Neural progenitor cell (in vitro differentiated cells): ENCODE measurements around the gene LSM3. TPM values are rescaled to one million over a fixed set of nuclear protein-coding genes. Genes with fewer than 3 reads are reported as not detected.
"Not testable (repeated sequence)": the region's sequence is repeated elsewhere in the genome, so short reads cannot be mapped to it uniquely, and the experiment has no call there.

Experiments
- DNase-seq: peaks from one replicate; pipeline ENCODE4 v3.0.0-alpha.2; 2016; ENCODE audit warnings: low spot score
- H2AFZ ChIP-seq: fragments of 200-600 bp; sonication (generic); replicated peaks from 2 replicates; pipeline ENCODE4 v1.6.1; 2016; ENCODE audit warnings: antibody characterized with exemption
- H3F3A ChIP-seq: fragments of 200-600 bp; sonication (generic); 2 replicates; pipeline ENCODE4 v1.6.1; 2016; ENCODE audit warnings: antibody characterized with exemption, low read depth
- H3K27ac ChIP-seq: fragments of 200-600 bp; sonication (generic); 2 replicates; pipeline ENCODE4 v1.5.1; 2016; ENCODE audit warnings: mild to moderate bottlenecking
- H3K27me3 ChIP-seq: fragments of 200-600 bp; sonication (generic); 2 replicates; pipeline ENCODE4 v1.6.1; 2016; ENCODE audit warnings: mild to moderate bottlenecking, moderate library complexity
- H3K36me3 ChIP-seq: fragments of 200-600 bp; sonication (generic); 2 replicates; pipeline ENCODE4 v1.5.1; 2016
- H3K4me1 ChIP-seq: fragments of 200-600 bp; sonication (generic); 2 replicates; pipeline ENCODE4 v1.6.1; 2016; ENCODE audit warnings: mixed run types
- H3K4me2 ChIP-seq: fragments of 200-600 bp; sonication (generic); 2 replicates; pipeline ENCODE4 v1.6.1; 2016
- H3K4me3 ChIP-seq: fragments of 200-600 bp; sonication (generic); 2 replicates; pipeline ENCODE4 v1.5.1; 2016
- H3K79me2 ChIP-seq: fragments of 200-600 bp; sonication (generic); 2 replicates; pipeline ENCODE4 v1.6.1; 2016; ENCODE audit warnings: low read depth
- H3K9ac ChIP-seq: fragments of 200-600 bp; sonication (generic); 2 replicates; pipeline ENCODE4 v1.6.1; 2016
- H3K9me3 ChIP-seq: fragments of 200-600 bp; sonication (generic); 2 replicates; pipeline ENCODE4 v1.5.1; 2016; ENCODE audit warnings: low read depth
- H4K20me1 ChIP-seq: fragments of 200-600 bp; sonication (generic); 2 replicates; pipeline ENCODE4 v1.6.1; 2016; ENCODE audit warnings: low read depth
- H3K27ac Mint-ChIP-seq: 3 replicates; pipeline ENCODE4 v1.8.0; 2021; ENCODE audit warnings: mixed read lengths
- H3K27me3 Mint-ChIP-seq: 2 replicates; pipeline ENCODE4 v1.8.0; 2022; ENCODE audit warnings: low read depth, mild to moderate bottlenecking, inconsistent platforms, moderate library complexity, mixed read lengths; ENCODE audit not compliant: insufficient read depth
- H3K36me3 Mint-ChIP-seq: 3 replicates; pipeline ENCODE4 v1.8.0; 2021; ENCODE audit warnings: mixed read lengths
- H3K4me1 Mint-ChIP-seq: 3 replicates; pipeline ENCODE4 v1.8.0; 2021; ENCODE audit warnings: mixed read lengths
- H3K4me3 Mint-ChIP-seq: 3 replicates; pipeline ENCODE4 v1.8.0; 2021; ENCODE audit warnings: mild to moderate bottlenecking, moderate library complexity, mixed read lengths
- H3K9me3 Mint-ChIP-seq: 3 replicates; pipeline ENCODE4 v1.8.0; 2020; ENCODE audit warnings: mixed read lengths
- EZH2 ChIP-seq: fragments of 200-600 bp; sonication (generic); IDR thresholded peaks from 2 replicates; pipeline ENCODE4 v1.6.1; 2017; ENCODE audit warnings: antibody characterized with exemption, mild to moderate bottlenecking, moderate library complexity
- EZH2phosphoT487 ChIP-seq: fragments of 200-600 bp; sonication (generic); IDR thresholded peaks from 2 replicates; pipeline ENCODE4 v1.6.1; 2017; ENCODE audit warnings: antibody characterized with exemption
- total RNA-seq: library from RNA; depleted of rRNA; stranded (reverse); fragments of >200 nt; gene quantifications from 2 replicates; pipeline ENCODE4 v1.2.3, GENCODE V29; 2015; ENCODE audit warnings: low replicate concordance
- TF ChIP-seq, protein P1 (sequence below): fragments of 200-600 bp; sonication (generic); IDR thresholded peaks from 2 replicates; pipeline ENCODE4 v1.5.1; 2017; ENCODE audit warnings: antibody characterized with exemption, mild to moderate bottlenecking

LSM3 gene
- total RNA-seq, 1 donor from 2014 or later: 36.2 TPM

DNA sequence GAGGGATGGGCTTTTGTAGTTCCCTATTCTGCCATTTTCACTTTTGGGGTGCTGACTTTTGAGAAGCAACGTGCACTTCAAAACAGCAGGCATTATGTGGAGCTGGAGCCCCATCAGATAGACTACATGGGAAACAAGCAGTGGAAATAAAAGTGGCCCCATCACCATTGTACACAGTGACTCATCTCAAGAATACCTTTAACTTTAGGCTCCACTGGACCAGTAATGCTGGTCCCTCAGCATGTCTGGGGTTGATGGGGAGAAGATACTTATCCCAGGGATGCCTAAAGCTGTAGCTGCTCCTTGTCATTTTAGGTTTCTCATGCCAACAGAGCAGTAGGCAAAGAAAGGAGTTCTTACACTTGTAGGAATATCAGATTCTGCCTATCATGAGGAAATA, 45.0 kb downstream of the LSM3 start:
- peaks cover 8% of the 10 kb centered on the region for H3K9me3 ChIP-seq
- TF ChIP-seq EZH2phosphoT487 (no peak), EZH2 (no peak)
- TF ChIP-seq, protein P1, sequence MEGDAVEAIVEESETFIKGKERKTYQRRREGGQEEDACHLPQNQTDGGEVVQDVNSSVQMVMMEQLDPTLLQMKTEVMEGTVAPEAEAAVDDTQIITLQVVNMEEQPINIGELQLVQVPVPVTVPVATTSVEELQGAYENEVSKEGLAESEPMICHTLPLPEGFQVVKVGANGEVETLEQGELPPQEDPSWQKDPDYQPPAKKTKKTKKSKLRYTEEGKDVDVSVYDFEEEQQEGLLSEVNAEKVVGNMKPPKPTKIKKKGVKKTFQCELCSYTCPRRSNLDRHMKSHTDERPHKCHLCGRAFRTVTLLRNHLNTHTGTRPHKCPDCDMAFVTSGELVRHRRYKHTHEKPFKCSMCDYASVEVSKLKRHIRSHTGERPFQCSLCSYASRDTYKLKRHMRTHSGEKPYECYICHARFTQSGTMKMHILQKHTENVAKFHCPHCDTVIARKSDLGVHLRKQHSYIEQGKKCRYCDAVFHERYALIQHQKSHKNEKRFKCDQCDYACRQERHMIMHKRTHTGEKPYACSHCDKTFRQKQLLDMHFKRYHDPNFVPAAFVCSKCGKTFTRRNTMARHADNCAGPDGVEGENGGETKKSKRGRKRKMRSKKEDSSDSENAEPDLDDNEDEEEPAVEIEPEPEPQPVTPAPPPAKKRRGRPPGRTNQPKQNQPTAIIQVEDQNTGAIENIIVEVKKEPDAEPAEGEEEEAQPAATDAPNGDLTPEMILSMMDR: no peak
- no peaks in the 10 kb centered on the region for H3K27me3 ChIP-seq
- H3K27ac Mint-ChIP-seq: no peak overlapping the region
- H3K4me1 Mint-ChIP-seq: peaks cover 12% of the 10 kb centered on the region
- no peak overlapping the region for H3K4me2 ChIP-seq
- H3K79me2 ChIP-seq: no peaks in the 10 kb centered on the region
- H3K27ac ChIP-seq: no peak overlapping the region
- no peak for DNase-seq
- H3K4me3 Mint-ChIP-seq: no peak overlapping the region
- peaks cover 6% of the 10 kb centered on the region for H3K4me1 ChIP-seq
- peaks cover 1% of the 10 kb centered on the region for H3K36me3 Mint-ChIP-seq
- no peaks in the 10 kb centered on the region for H4K20me1 ChIP-seq
- peaks cover 12% of the 10 kb centered on the region for H3K9me3 Mint-ChIP-seq
- H3K9ac ChIP-seq: no peak overlapping the region
- H3K4me3 ChIP-seq: no peak overlapping the region
- H3F3A ChIP-seq: no peaks in the 10 kb centered on the region
- no peaks in the 10 kb centered on the region for H3K27me3 Mint-ChIP-seq
- H2AFZ ChIP-seq: no peak overlapping the region
- no peaks in the 10 kb centered on the region for H3K36me3 ChIP-seq

DNA sequence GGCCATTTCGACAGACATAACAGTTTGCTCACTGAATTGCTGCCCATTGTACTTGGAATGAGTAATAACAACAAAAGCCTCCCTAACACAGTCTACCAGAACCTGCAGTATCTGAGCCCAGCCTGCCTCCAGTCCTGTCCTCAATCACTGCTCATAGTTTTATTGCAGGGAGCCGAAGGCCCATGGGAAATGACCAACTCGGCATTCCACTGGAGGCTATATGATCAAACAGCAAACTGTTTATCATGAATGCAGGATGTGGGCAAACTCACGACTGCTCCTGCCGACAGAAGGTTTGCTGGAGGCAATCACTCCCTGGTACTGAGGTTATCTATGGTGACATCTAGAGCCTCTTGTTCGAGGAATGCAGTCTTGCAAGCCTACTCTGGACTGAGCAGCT, 46.3 kb downstream of the LSM3 start:
- H3K9ac ChIP-seq: no peak overlapping the region
- no peaks in the 10 kb centered on the region for H3K36me3 ChIP-seq
- H3F3A ChIP-seq: no peaks in the 10 kb centered on the region
- peaks cover 12% of the 10 kb centered on the region for H3K4me1 Mint-ChIP-seq
- no peaks in the 10 kb centered on the region for H3K79me2 ChIP-seq
- no peak for DNase-seq
- H3K4me1 ChIP-seq: peaks cover 6% of the 10 kb centered on the region
- H3K4me3 ChIP-seq: no peak overlapping the region
- H3K27ac Mint-ChIP-seq: no peak overlapping the region
- TF ChIP-seq, protein P1: no peak
- TF ChIP-seq EZH2phosphoT487: no peak
- TF ChIP-seq EZH2: no peak
- H3K27me3 ChIP-seq: no peaks in the 10 kb centered on the region
- H3K27me3 Mint-ChIP-seq: no peaks in the 10 kb centered on the region
- H3K4me2 ChIP-seq: no peak overlapping the region
- H3K9me3 Mint-ChIP-seq: peaks cover 12% of the 10 kb centered on the region
- no peaks in the 10 kb centered on the region for H3K36me3 Mint-ChIP-seq
- no peaks in the 10 kb centered on the region for H4K20me1 ChIP-seq
- H3K4me3 Mint-ChIP-seq: no peak overlapping the region
- no peak overlapping the region for H2AFZ ChIP-seq
- peaks cover 8% of the 10 kb centered on the region for H3K9me3 ChIP-seq
- H3K27ac ChIP-seq: no peak overlapping the region

DNA sequence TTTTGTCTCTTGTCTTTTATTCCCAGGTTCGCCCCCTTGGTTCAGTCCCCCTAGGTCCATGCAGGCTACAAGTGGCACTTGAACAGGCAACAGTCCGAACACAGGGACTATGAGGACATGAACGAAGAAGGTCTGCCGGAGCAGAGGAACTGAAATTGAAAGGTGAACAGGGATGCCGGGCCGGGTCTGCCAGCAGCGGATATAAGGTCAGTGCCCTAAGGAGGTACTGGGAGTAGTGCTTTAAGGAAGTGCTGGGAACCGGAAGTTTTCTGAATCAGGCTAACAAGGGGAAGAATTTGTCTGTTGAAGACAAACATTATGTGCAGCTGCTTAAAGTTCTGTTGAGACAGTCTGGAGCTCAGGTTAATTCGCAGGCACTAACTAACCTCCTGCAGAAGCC, 46.8 kb downstream of the LSM3 start:
- Histone ChIP-seq H3K4me3 (no peak overlapping the region), H3K36me3 (no peaks in the 10 kb centered on the region), H3K27ac (no peak overlapping the region), H3K27me3 (no peaks in the 10 kb centered on the region), H3K9ac (no peak overlapping the region), H4K20me1 (no peaks in the 10 kb centered on the region), H3K4me2 (no peak overlapping the region), H3K4me1 (peaks cover 6% of the 10 kb centered on the region), H3K79me2 (no peaks in the 10 kb centered on the region), H2AFZ (no peak overlapping the region), H3F3A (no peaks in the 10 kb centered on the region), H3K9me3 (peaks cover 8% of the 10 kb centered on the region)
- DNase-seq: no peak
- Mint-ChIP-seq H3K27me3 (no peaks in the 10 kb centered on the region), H3K4me3 (no peak overlapping the region), H3K27ac (no peak overlapping the region), H3K36me3 (no peaks in the 10 kb centered on the region), H3K4me1 (peaks cover 12% of the 10 kb centered on the region), H3K9me3 (peaks cover 12% of the 10 kb centered on the region)
- TF ChIP-seq EZH2 (no peak), EZH2phosphoT487 (no peak)
- TF ChIP-seq, protein P1: no peak

DNA sequence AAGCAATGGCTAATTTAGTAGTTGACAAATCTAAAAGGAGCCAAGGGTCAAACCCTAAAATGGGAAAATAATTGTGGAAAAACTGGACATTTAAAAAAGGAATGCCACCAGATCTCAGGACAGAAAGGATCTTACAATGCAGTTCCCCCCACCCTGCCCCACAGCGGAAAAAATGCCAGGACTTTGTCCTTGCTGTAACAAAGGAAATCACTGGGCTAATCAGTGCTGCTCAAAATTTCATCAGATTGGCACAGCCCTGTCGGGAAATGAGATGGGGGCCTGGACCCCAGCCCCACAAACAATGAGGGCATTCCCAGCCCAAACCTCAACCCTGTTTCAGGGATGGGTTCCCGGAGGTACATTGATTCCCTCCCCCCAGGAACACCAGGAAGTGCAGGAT, 47.7 kb downstream of the LSM3 start:
- H3K4me1 Mint-ChIP-seq: peaks cover 12% of the 10 kb centered on the region
- not testable (repeated sequence) for H3K9me3 ChIP-seq, H3K79me2 ChIP-seq, H3K4me3 Mint-ChIP-seq, H3K4me3 ChIP-seq, H3K27ac Mint-ChIP-seq, H3K27me3 Mint-ChIP-seq, H3K27me3 ChIP-seq, H3K36me3 ChIP-seq, H3F3A ChIP-seq, H3K9me3 Mint-ChIP-seq, H3K9ac ChIP-seq, H3K36me3 Mint-ChIP-seq, H3K4me2 ChIP-seq, H4K20me1 ChIP-seq, H3K4me1 ChIP-seq, DNase-seq, H3K27ac ChIP-seq, H2AFZ ChIP-seq
